GM23338 (cell line): ENCODE data around the gene RNF121. TPM values are rescaled to one million over a fixed set of nuclear protein-coding genes. Genes with fewer than 3 reads are reported as not detected.

Experiments
- ATAC-seq: fragments of 200-7000 bp; cut with Tn5 transposase; 3 replicates; pipeline ENCODE4 v1.9.1; 2020
- DNase-seq: peaks from one replicate; pipeline ENCODE4 v3.0.0-alpha.2; 2015; ENCODE audit warnings: low spot score
- H2AFZ ChIP-seq: fragments of 200-600 bp; sonication (generic); 2 replicates; pipeline ENCODE4 v1.8.0; 2016; ENCODE audit warnings: antibody characterized with exemption, mild to moderate bottlenecking, moderate library complexity
- H3F3A ChIP-seq: fragments of 200-600 bp; sonication (generic); replicated peaks from 2 replicates; pipeline ENCODE4 v1.8.0; 2017; ENCODE audit warnings: antibody characterized with exemption, mixed run types, low read depth
- H3K27ac ChIP-seq: fragments of 200-600 bp; sonication (generic); 2 replicates; pipeline ENCODE4 v1.6.1; 2016; ENCODE audit warnings: low read depth
- H3K27me3 ChIP-seq: fragments of 200-600 bp; sonication (generic); 2 replicates; pipeline ENCODE4 v1.8.0; 2016; ENCODE audit warnings: mild to moderate bottlenecking, mixed run types, moderate library complexity; ENCODE audit not compliant: insufficient read depth
- H3K36me3 ChIP-seq: fragments of 200-600 bp; sonication (generic); 2 replicates; pipeline ENCODE4 v1.8.0; 2016; ENCODE audit warnings: mild to moderate bottlenecking; ENCODE audit not compliant: insufficient read depth
- H3K4me1 ChIP-seq: fragments of 200-600 bp; sonication (generic); 2 replicates; pipeline ENCODE4 v1.8.0; 2016; ENCODE audit warnings: mild to moderate bottlenecking, moderate library complexity; ENCODE audit not compliant: insufficient read depth
- H3K4me2 ChIP-seq: fragments of 200-600 bp; sonication (generic); 2 replicates; pipeline ENCODE4 v1.7.1; 2017; ENCODE audit warnings: mixed run types
- H3K4me3 ChIP-seq: fragments of 200-600 bp; sonication (generic); 2 replicates; pipeline ENCODE4 v1.6.1; 2016; ENCODE audit warnings: mixed run types
- H3K79me2 ChIP-seq: fragments of 200-600 bp; sonication (generic); replicated peaks from 2 replicates; pipeline ENCODE4 v1.8.0; 2017; ENCODE audit warnings: mild to moderate bottlenecking; ENCODE audit not compliant: insufficient read depth
- H3K9me2 ChIP-seq: fragments of 200-600 bp; sonication (generic); 2 replicates; pipeline ENCODE4 v1.8.0; 2017; ENCODE audit not compliant: insufficient read depth
- H4K20me1 ChIP-seq: fragments of 200-600 bp; sonication (generic); replicated peaks from 2 replicates; pipeline ENCODE4 v1.8.0; 2017; ENCODE audit warnings: mild to moderate bottlenecking; ENCODE audit not compliant: insufficient read depth
- H3K27ac Mint-ChIP-seq: 2 replicates; pipeline ENCODE4 v1.8.0; 2020; ENCODE audit warnings: inconsistent platforms, mild to moderate bottlenecking, moderate library complexity, mixed read lengths
- H3K27me3 Mint-ChIP-seq: 3 replicates; pipeline ENCODE4 v1.8.0; 2022; ENCODE audit warnings: low read depth, mild to moderate bottlenecking, moderate library complexity, mixed read lengths, inconsistent platforms; ENCODE audit not compliant: insufficient read depth, poor library complexity
- H3K36me3 Mint-ChIP-seq: 3 replicates; pipeline ENCODE4 v1.8.0; 2021; ENCODE audit warnings: low read depth, mild to moderate bottlenecking, inconsistent platforms, moderate library complexity, mixed read lengths
- H3K4me1 Mint-ChIP-seq: 3 replicates; pipeline ENCODE4 v1.8.0; 2020; ENCODE audit warnings: mild to moderate bottlenecking, inconsistent platforms, mixed read lengths
- H3K4me3 Mint-ChIP-seq: 3 replicates; pipeline ENCODE4 v1.8.0; 2021; ENCODE audit warnings: moderate library complexity, mild to moderate bottlenecking, inconsistent platforms, mixed read lengths
- H3K9me3 Mint-ChIP-seq: 3 replicates; pipeline ENCODE4 v1.8.0; 2020; ENCODE audit warnings: moderate library complexity, mild to moderate bottlenecking, inconsistent platforms, mixed read lengths
- CREB1 ChIP-seq: fragments of 250-450 bp; sonication (Bioruptor Pico); IDR thresholded peaks from 2 replicates; pipeline ENCODE4 v1.5.0; 2020; ENCODE audit warnings: low read depth, mild to moderate bottlenecking, moderate library complexity
- CTCF ChIP-seq, 2 experiments: fragments of 200-600 bp in 1 of 2; sonication (generic) in 1 of 2; conservative IDR thresholded peaks; 2 replicates each; pipeline versions ENCODE4 v1.5.1 to v1.6.1; 2016 to 2017; ENCODE audit warnings: antibody characterized with exemption in 2 of 2, low read depth in 2 of 2, mild to moderate bottlenecking in 2 of 2, moderate library complexity in 1 of 2
- ETS1 ChIP-seq: IDR thresholded peaks from 2 replicates; pipeline ENCODE4 v1.6.1; 2016; ENCODE audit warnings: antibody characterized with exemption
- EZH2 ChIP-seq: fragments of 200-600 bp; sonication (generic); IDR thresholded peaks from one replicate; pipeline ENCODE4 v1.8.0; 2017; ENCODE audit warnings: antibody characterized with exemption, mild to moderate bottlenecking, low read depth; ENCODE audit not compliant: unreplicated experiment
- EZH2phosphoT487 ChIP-seq: fragments of 200-600 bp; sonication (generic); IDR thresholded peaks from one replicate; pipeline ENCODE4 v1.8.1; 2018; ENCODE audit warnings: antibody characterized with exemption; ENCODE audit not compliant: unreplicated experiment
- JUNB ChIP-seq: IDR thresholded peaks from one replicate; pipeline ENCODE4 v1.6.1; 2016; ENCODE audit warnings: antibody characterized with exemption; ENCODE audit not compliant: unreplicated experiment
- NANOG ChIP-seq: IDR thresholded peaks from 2 replicates; pipeline ENCODE4 v1.6.1; 2016; ENCODE audit warnings: antibody characterized with exemption, borderline replicate concordance
- POLR2AphosphoS5 ChIP-seq: IDR thresholded peaks from 2 replicates; pipeline ENCODE4 v1.6.1; 2016; ENCODE audit warnings: antibody characterized with exemption, low read depth
- REST ChIP-seq: IDR thresholded peaks from one replicate; pipeline ENCODE4 v1.6.1; 2018; ENCODE audit warnings: antibody characterized with exemption; ENCODE audit not compliant: unreplicated experiment
- STAT1 ChIP-seq: IDR thresholded peaks from one replicate; pipeline ENCODE4 v1.6.1; 2016; ENCODE audit warnings: antibody characterized with exemption; ENCODE audit not compliant: unreplicated experiment
- ZNF114 ChIP-seq: fragments of 250-450 bp; sonication (Bioruptor Pico); IDR thresholded peaks from 2 replicates; pipeline ENCODE4 v1.5.0; 2020; ENCODE audit warnings: mild to moderate bottlenecking, moderate library complexity
- ZNF331 ChIP-seq: fragments of 250-450 bp; sonication (Bioruptor Pico); IDR thresholded peaks from 2 replicates; pipeline ENCODE4 v1.5.0; 2020; ENCODE audit warnings: low read depth, mild to moderate bottlenecking, moderate library complexity
- ZNF462 ChIP-seq: fragments of 250-450 bp; sonication (Bioruptor Pico); IDR thresholded peaks from 2 replicates; pipeline ENCODE4 v1.5.0; 2020; ENCODE audit warnings: mild to moderate bottlenecking, moderate library complexity
- polyA plus RNA-seq: library from polyadenylated mRNA; unstranded; fragments of >200 nt; fragmentation: Nextera tagmentation; extraction: Ambion mirVana; gene quantifications from 2 replicates; pipeline ENCODE4 v1.2.1, GENCODE V29; 2016
- total RNA-seq: library from RNA; depleted of rRNA; stranded (reverse); fragments of >200 nt; shearing (Covaris generic); gene quantifications from 2 replicates; pipeline ENCODE4 v1.2.3, GENCODE V29; 2014

The RNF121 gene
- total and polyA plus RNA-seq, 2 experiments from 2014 or later: 7.8 to 37.7 TPM

GRCh38 chr11:71963468-71963867 is 34.6 kb downstream of the RNF121 start:
- Histone ChIP-seq H2AFZ (no peak overlapping the region), H3K4me3 (no peak overlapping the region), H3K9me2 (no peaks in the 10 kb centered on the region), H3K4me2 (no peak overlapping the region), H3K4me1 (no peaks in the 10 kb centered on the region), H3F3A (no peaks in the 10 kb centered on the region), H3K79me2 (peaks cover 11% of the 10 kb centered on the region), H3K36me3 (peaks cover 8% of the 10 kb centered on the region; the same call in 1 of the 2 replicates), H3K27me3 (no peaks in the 10 kb centered on the region), H3K27ac (no peak overlapping the region), H4K20me1 (peaks cover 9% of the 10 kb centered on the region)
- peaks cover 30% of the 10 kb centered on the region for H3K36me3 Mint-ChIP-seq
- DNase-seq (no peak), ATAC-seq (no peak)
- H3K9me3 Mint-ChIP-seq: no peaks in the 10 kb centered on the region
- no peaks in the 10 kb centered on the region for H3K4me1 Mint-ChIP-seq
- no peak overlapping the region for H3K27ac Mint-ChIP-seq
- TF ChIP-seq POLR2AphosphoS5 (no peak), CTCF (conservative IDR thresholded peaks at IDR 0.05; ENCODE audit: low read depth in 2 of 2) (no peak), EZH2 (no peak), NANOG (no peak), CREB1 (no peak), STAT1 (no peak), JUNB (no peak), ZNF331 (CRISPR knock-in tag) (no peak), ETS1 (no peak), REST (no peak), EZH2phosphoT487 (no peak), ZNF114 (CRISPR knock-in tag) (no peak), ZNF462 (CRISPR knock-in tag) (no peak)
- H3K4me3 Mint-ChIP-seq: no peak overlapping the region
- no peaks in the 10 kb centered on the region for H3K27me3 Mint-ChIP-seq
